Adipocyte (in vitro differentiated cells): Measurements from ENCODE around the gene PABPC1L.

Experiments used
- DNase-seq: peaks from one replicate; pipeline ENCODE4 v3.0.0-alpha.2; 2015; ENCODE audit warnings: low read depth
- H3K27me3 ChIP-seq: replicated peaks from 2 replicates; pipeline ENCODE4 v1.7.0; 2013; ENCODE audit warnings: mild to moderate bottlenecking, low read length, moderate library complexity; ENCODE audit not compliant: control insufficient read depth, insufficient read depth
- H3K36me3 ChIP-seq: 2 replicates; pipeline ENCODE4 v1.7.0; 2013; ENCODE audit warnings: low read length, mild to moderate bottlenecking, moderate library complexity; ENCODE audit not compliant: control insufficient read depth, insufficient read depth, severe bottlenecking
- H3K4me1 ChIP-seq: 2 replicates; pipeline ENCODE4 v1.7.0; 2013; ENCODE audit warnings: mild to moderate bottlenecking, low read length, moderate library complexity; ENCODE audit not compliant: control insufficient read depth, insufficient read depth
- H3K4me3 ChIP-seq: 2 replicates; pipeline ENCODE4 v1.7.0; 2013; ENCODE audit warnings: mild to moderate bottlenecking, low read length, moderate library complexity
- H3K9ac ChIP-seq: 2 replicates; pipeline ENCODE4 v1.7.0; 2013; ENCODE audit warnings: mild to moderate bottlenecking, low read length, moderate library complexity
- H3K9me3 ChIP-seq: 2 replicates; pipeline ENCODE4 v1.7.0; 2013; ENCODE audit warnings: mild to moderate bottlenecking, low read length, moderate library complexity; ENCODE audit not compliant: control insufficient read depth

Gene PABPC1L

DNA sequence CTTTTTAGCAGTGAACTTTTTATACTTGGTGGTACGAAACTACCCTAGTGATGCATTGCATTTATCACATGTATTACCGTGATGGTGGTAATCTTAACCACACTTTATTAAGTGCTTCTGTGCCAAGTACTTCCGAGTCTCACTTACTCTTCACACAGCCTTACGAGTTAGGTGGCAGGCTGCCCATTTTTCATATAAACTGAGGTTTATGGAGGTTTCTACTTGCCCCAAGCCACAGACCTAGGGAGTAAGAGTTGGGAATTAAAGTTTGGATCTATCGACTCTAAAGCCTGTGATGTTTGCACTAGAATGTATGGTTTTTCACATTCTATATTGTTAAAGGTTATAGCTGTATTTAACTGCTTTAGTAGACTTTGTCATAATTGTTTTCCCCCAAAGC lies 5.5 kb upstream of the PABPC1L start:
- Histone ChIP-seq H3K27me3 (no peaks in the 10 kb centered on the region), H3K36me3 (peaks cover 86% of the 10 kb centered on the region), H3K4me3 (no peak overlapping the region), H3K9me3 (no peaks in the 10 kb centered on the region), H3K4me1 (peaks cover 25% of the 10 kb centered on the region), H3K9ac (no peak overlapping the region)
- DNase-seq, result no peak

GRCh38 chr20:44908987-44909871 lies 631 bp upstream of the PABPC1L start:
- H3K36me3 ChIP-seq, result peaks cover 64% of the 10 kb centered on the region
- H3K27me3 ChIP-seq, result no peaks in the 10 kb centered on the region
- no peak for DNase-seq
- H3K9ac ChIP-seq, result peak overlapping the region; percentile 81
- no peaks in the 10 kb centered on the region for H3K9me3 ChIP-seq
- H3K4me3 ChIP-seq, result peak overlapping the region; percentile 86
- H3K4me1 ChIP-seq, result peaks cover 20% of the 10 kb centered on the region

GRCh38 chr20:44910690-44911262 lies 916 bp downstream of the PABPC1L start:
- Histone ChIP-seq H3K27me3 (no peaks in the 10 kb centered on the region), H3K4me1 (peaks cover 23% of the 10 kb centered on the region), H3K36me3 (peaks cover 49% of the 10 kb centered on the region), H3K4me3 (peak overlapping the region; percentile 86), H3K9ac (peak overlapping the region; percentile 81), H3K9me3 (no peaks in the 10 kb centered on the region)
- DNase-seq, result no peak

DNA sequence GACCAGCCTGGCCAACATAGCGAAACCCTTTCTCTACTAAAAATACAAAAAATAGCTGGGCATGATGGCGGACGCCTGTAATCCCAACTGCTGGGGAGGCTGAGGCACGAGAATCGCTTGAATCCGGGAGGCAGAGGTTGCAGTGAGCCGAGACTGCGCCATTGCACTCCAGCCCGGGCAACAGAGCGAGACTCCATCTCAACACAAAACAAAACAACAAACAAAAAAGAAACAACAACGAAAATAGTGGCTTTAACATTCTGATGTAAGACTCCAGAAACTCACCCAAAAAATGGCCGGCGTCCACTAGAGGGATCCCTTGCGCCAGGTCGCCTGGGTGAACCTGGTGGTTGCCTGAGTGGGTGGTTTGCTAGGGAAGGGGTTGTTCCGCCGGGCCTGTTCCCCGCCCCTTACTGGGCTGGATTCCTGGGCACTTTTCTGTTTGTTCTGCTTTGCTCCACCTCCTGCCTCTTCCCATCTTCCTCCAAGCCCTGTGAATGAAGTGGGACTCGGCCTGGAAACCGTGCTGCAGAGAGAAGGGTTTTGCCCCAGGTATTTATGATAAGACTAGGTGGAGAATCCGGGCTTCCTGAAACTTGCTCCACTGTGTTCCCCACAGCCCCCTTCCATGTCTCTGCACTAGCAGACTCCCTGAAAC lies 1.5 kb downstream of the PABPC1L start:
- Histone ChIP-seq H3K4me1 (peaks cover 18% of the 10 kb centered on the region), H3K36me3 (peaks cover 47% of the 10 kb centered on the region), H3K9ac (no peak overlapping the region), H3K4me3 (no peak overlapping the region), H3K9me3 (no peaks in the 10 kb centered on the region), H3K27me3 (no peaks in the 10 kb centered on the region)
- peak; percentile 24 for DNase-seq

GRCh38 chr20:44912189-44912588 lies 2.3 kb downstream of the PABPC1L start:
- Histone ChIP-seq H3K9me3 (no peaks in the 10 kb centered on the region), H3K9ac (no peak overlapping the region), H3K4me1 (peaks cover 10% of the 10 kb centered on the region), H3K4me3 (no peak overlapping the region), H3K27me3 (no peaks in the 10 kb centered on the region), H3K36me3 (peaks cover 45% of the 10 kb centered on the region)
- DNase-seq, result no peak

GRCh38 chr20:44914924-44915323 lies 5.1 kb downstream of the PABPC1L start:
- no peak for DNase-seq
- Histone ChIP-seq H3K9ac (no peak overlapping the region), H3K4me3 (no peak overlapping the region), H3K4me1 (peaks cover 9% of the 10 kb centered on the region), H3K36me3 (peaks cover 26% of the 10 kb centered on the region), H3K27me3 (no peaks in the 10 kb centered on the region), H3K9me3 (no peaks in the 10 kb centered on the region)

- no peak overlapping the region for H3K9ac ChIP-seq
- no peak for DNase-seq
Measured at GRCh38 chr20:44916586-44916985, 6.7 kb downstream of the PABPC1L start.

DNA sequence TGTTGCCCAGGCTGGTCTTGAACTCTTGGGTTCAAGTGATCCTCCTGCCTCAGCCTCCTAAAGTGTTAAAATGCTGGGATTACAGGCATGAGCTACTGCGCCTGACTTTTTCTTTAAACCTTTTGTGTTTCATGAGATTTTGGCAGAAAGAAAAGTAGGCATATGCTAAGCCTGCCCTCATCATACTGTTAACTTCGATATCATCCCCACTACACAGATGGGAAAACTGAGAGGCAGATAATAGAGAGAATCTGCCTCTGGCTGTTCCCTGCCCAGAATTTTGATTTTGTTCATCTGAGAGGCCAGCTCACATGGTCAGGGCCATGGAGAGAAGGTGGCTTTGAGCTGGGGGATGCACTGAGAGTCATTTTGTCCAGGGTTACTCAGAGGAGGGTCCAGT lies 7.5 kb downstream of the PABPC1L start:
- H3K4me1 ChIP-seq, result peaks cover 3% of the 10 kb centered on the region
- no peak for DNase-seq

More at GRCh38 chr20:44916586-44916985, 6.7 kb downstream of the PABPC1L start:
- H3K36me3 ChIP-seq, result peaks cover 26% of the 10 kb centered on the region
- H3K4me3 ChIP-seq, result no peak overlapping the region
- H3K4me1 ChIP-seq, result peaks cover 3% of the 10 kb centered on the region
- H3K27me3 ChIP-seq, result no peaks in the 10 kb centered on the region
- no peaks in the 10 kb centered on the region for H3K9me3 ChIP-seq

DNA sequence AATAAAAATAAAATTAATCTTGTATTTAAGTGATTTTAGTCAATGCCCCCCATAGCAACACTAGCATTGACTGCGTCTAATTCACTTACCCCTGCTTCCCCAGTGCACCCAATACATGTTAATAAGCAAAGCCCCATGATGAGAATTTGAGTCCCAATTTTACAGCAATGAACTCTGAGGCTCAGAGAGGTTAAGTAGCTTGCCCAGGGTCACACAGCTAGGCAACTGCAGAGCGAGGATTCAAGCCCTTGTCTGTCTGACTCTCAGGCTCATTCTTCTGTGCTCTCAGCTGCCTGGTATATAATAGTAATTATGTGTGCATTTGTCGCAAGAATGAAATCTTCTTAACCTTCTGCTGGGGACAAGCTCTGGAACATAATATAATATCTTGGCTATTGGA lies 8.5 kb downstream of the PABPC1L start:
- H3K4me3 ChIP-seq, result no peak overlapping the region
- no peaks in the 10 kb centered on the region for H3K27me3 ChIP-seq
- no peak for DNase-seq
- H3K4me1 ChIP-seq, result peaks cover 3% of the 10 kb centered on the region
- H3K9ac ChIP-seq, result no peak overlapping the region
- no peaks in the 10 kb centered on the region for H3K9me3 ChIP-seq
- peaks cover 16% of the 10 kb centered on the region for H3K36me3 ChIP-seq

More for the DNA sequence above, 7.5 kb downstream of the PABPC1L start:
- Histone ChIP-seq H3K36me3 (peaks cover 26% of the 10 kb centered on the region), H3K4me3 (no peak overlapping the region), H3K9ac (no peak overlapping the region), H3K27me3 (no peaks in the 10 kb centered on the region), H3K9me3 (no peaks in the 10 kb centered on the region)

DNA sequence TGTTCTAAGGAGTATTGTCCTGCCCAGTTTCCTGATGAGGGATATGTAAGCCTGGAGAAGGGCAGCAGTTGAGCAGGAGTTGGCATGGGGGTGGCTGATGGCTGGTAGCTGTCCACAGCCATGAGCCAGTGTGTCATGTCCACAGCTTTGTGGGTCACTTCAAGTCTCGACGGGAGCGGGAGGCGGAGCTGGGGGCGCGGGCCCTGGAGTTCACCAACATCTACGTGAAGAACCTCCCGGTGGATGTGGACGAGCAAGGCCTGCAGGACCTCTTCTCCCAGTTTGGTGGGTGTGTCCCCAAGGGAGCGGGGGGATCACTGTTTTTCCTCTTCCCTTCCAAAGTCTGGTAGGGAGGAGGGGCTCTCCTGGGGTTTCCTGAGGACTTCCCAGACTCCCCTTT lies 8.9 kb downstream of the PABPC1L start:
- H3K4me1 ChIP-seq, result peaks cover 3% of the 10 kb centered on the region
- DNase-seq, result no peak
- H3K27me3 ChIP-seq, result no peaks in the 10 kb centered on the region
- H3K9ac ChIP-seq, result no peak overlapping the region
- no peak overlapping the region for H3K4me3 ChIP-seq
- H3K36me3 ChIP-seq, result peaks cover 15% of the 10 kb centered on the region
- no peaks in the 10 kb centered on the region for H3K9me3 ChIP-seq

- peaks cover 17% of the 10 kb centered on the region for H3K36me3 ChIP-seq
- H3K4me3 ChIP-seq, result no peak overlapping the region
- no peak overlapping the region for H3K9ac ChIP-seq
- no peak for DNase-seq
- no peaks in the 10 kb centered on the region for H3K4me1 ChIP-seq
- H3K9me3 ChIP-seq, result no peaks in the 10 kb centered on the region
- H3K27me3 ChIP-seq, result no peaks in the 10 kb centered on the region
Measured at GRCh38 chr20:44921447-44921846, 11.6 kb downstream of the PABPC1L start.
